Measurements from ENCODE around the gene TNNT2. TPM values are rescaled to one million over a fixed set of nuclear protein-coding genes. Genes with fewer than 3 reads are reported as not detected.

The TNNT2 gene
- total and polyA plus RNA-seq, 2 of the 8 experiments (the other 6 are each of a cell fraction or from before 2014, with no cell fraction given): 3.1 to 21.0 TPM

GRCh38 chr1:201335901-201336300 lies 41.6 kb downstream of the TNNT2 start (continued):
- TF ChIP-seq, protein P1, sequence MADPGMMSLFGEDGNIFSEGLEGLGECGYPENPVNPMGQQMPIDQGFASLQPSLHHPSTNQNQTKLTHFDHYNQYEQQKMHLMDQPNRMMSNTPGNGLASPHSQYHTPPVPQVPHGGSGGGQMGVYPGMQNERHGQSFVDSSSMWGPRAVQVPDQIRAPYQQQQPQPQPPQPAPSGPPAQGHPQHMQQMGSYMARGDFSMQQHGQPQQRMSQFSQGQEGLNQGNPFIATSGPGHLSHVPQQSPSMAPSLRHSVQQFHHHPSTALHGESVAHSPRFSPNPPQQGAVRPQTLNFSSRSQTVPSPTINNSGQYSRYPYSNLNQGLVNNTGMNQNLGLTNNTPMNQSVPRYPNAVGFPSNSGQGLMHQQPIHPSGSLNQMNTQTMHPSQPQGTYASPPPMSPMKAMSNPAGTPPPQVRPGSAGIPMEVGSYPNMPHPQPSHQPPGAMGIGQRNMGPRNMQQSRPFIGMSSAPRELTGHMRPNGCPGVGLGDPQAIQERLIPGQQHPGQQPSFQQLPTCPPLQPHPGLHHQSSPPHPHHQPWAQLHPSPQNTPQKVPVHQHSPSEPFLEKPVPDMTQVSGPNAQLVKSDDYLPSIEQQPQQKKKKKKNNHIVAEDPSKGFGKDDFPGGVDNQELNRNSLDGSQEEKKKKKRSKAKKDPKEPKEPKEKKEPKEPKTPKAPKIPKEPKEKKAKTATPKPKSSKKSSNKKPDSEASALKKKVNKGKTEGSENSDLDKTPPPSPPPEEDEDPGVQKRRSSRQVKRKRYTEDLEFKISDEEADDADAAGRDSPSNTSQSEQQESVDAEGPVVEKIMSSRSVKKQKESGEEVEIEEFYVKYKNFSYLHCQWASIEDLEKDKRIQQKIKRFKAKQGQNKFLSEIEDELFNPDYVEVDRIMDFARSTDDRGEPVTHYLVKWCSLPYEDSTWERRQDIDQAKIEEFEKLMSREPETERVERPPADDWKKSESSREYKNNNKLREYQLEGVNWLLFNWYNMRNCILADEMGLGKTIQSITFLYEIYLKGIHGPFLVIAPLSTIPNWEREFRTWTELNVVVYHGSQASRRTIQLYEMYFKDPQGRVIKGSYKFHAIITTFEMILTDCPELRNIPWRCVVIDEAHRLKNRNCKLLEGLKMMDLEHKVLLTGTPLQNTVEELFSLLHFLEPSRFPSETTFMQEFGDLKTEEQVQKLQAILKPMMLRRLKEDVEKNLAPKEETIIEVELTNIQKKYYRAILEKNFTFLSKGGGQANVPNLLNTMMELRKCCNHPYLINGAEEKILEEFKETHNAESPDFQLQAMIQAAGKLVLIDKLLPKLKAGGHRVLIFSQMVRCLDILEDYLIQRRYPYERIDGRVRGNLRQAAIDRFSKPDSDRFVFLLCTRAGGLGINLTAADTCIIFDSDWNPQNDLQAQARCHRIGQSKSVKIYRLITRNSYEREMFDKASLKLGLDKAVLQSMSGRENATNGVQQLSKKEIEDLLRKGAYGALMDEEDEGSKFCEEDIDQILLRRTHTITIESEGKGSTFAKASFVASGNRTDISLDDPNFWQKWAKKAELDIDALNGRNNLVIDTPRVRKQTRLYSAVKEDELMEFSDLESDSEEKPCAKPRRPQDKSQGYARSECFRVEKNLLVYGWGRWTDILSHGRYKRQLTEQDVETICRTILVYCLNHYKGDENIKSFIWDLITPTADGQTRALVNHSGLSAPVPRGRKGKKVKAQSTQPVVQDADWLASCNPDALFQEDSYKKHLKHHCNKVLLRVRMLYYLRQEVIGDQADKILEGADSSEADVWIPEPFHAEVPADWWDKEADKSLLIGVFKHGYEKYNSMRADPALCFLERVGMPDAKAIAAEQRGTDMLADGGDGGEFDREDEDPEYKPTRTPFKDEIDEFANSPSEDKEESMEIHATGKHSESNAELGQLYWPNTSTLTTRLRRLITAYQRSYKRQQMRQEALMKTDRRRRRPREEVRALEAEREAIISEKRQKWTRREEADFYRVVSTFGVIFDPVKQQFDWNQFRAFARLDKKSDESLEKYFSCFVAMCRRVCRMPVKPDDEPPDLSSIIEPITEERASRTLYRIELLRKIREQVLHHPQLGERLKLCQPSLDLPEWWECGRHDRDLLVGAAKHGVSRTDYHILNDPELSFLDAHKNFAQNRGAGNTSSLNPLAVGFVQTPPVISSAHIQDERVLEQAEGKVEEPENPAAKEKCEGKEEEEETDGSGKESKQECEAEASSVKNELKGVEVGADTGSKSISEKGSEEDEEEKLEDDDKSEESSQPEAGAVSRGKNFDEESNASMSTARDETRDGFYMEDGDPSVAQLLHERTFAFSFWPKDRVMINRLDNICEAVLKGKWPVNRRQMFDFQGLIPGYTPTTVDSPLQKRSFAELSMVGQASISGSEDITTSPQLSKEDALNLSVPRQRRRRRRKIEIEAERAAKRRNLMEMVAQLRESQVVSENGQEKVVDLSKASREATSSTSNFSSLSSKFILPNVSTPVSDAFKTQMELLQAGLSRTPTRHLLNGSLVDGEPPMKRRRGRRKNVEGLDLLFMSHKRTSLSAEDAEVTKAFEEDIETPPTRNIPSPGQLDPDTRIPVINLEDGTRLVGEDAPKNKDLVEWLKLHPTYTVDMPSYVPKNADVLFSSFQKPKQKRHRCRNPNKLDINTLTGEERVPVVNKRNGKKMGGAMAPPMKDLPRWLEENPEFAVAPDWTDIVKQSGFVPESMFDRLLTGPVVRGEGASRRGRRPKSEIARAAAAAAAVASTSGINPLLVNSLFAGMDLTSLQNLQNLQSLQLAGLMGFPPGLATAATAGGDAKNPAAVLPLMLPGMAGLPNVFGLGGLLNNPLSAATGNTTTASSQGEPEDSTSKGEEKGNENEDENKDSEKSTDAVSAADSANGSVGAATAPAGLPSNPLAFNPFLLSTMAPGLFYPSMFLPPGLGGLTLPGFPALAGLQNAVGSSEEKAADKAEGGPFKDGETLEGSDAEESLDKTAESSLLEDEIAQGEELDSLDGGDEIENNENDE (IDR thresholded peaks at IDR 0.05; ENCODE audit: insufficient replicate concordance, low read length): no peak
- TF ChIP-seq SAP30 (IDR thresholded peaks at IDR 0.05; ENCODE audit: insufficient read depth, insufficient replicate concordance, low read length): no peak
- no peak for TF ChIP-seq ZNF274 (IDR thresholded peaks at IDR 0.05; ENCODE audit: borderline replicate concordance, extremely low read depth, low read length)
- no peak for TF ChIP-seq RBBP5 (IDR thresholded peaks at IDR 0.05; ENCODE audit: borderline replicate concordance, low read depth, low read length)
- TF ChIP-seq CHD2 (IDR thresholded peaks at IDR 0.05; ENCODE audit: low read length): no peak
- no peak for TF ChIP-seq USF2 (IDR thresholded peaks at IDR 0.05; ENCODE audit: low read length)
- TF ChIP-seq YY1 (IDR thresholded peaks at IDR 0.05; ENCODE audit: low read depth, low read length): no peak
- no peak for TF ChIP-seq TBP (IDR thresholded peaks at IDR 0.05; ENCODE audit: low read depth, low read length)
- TF ChIP-seq KDM4A (IDR thresholded peaks at IDR 0.05; ENCODE audit: low read depth, low read length, severe bottlenecking): no peak

All from H1 (cell line).